Astrocyte of the cerebellum (primary cell): Measurements from ENCODE around the gene NBEAL2.

ENCODE experiments used
- DNase-seq: peaks from one replicate; pipeline ENCODE4 v3.0.0-alpha.2; 2011; ENCODE audit warnings: low read depth
- H3K4me3 ChIP-seq: 2 replicates; pipeline ENCODE4 v1.5.1; 2011; ENCODE audit warnings: mild to moderate bottlenecking, low read depth, low read length, moderate library complexity
- CTCF ChIP-seq: IDR thresholded peaks from 2 replicates; pipeline ENCODE4 v1.5.1; 2012; ENCODE audit warnings: low read length, low read depth, moderate library complexity, mild to moderate bottlenecking; ENCODE audit errors: missing control alignments
- in situ Hi-C: cut with HindIII; loops from 2 replicates; pipeline ENCODE4 v1.10.0; 2017; ENCODE audit warnings: low sequenced_read_pairs

The NBEAL2 gene

GRCh38 chr3:47004369-47005211 is 25.1 kb downstream of the NBEAL2 start:
- in situ Hi-C loops = no loop called here
- no peak for DNase-seq
- TF ChIP-seq CTCF = no peak
- no peak overlapping the region for H3K4me3 ChIP-seq

- no peak for TF ChIP-seq CTCF
- DNase-seq = no peak
- in situ Hi-C loops = no loop called here
- no peak overlapping the region for H3K4me3 ChIP-seq
These were observed 26.0 kb downstream of the NBEAL2 start for GRCh38 chr3:47005212-47006144.

- DNase-seq = no peak
- no peak overlapping the region for H3K4me3 ChIP-seq
- no peak for TF ChIP-seq CTCF
- in situ Hi-C loops = no loop called here
These were observed 26.7 kb downstream of the NBEAL2 start for GRCh38 chr3:47006145-47006651.

- in situ Hi-C loops = no loop called here
- no peak for DNase-seq
- no peak overlapping the region for H3K4me3 ChIP-seq
- no peak for TF ChIP-seq CTCF
These were observed 27.5 kb downstream of the NBEAL2 start for GRCh38 chr3:47007001-47007400.

GRCh38 chr3:47007482-47008233 is 28.2 kb downstream of the NBEAL2 start:
- no peak for TF ChIP-seq CTCF
- H3K4me3 ChIP-seq = no peak overlapping the region
- in situ Hi-C loops = no loop called here
- DNase-seq = no peak
